ENCODE data around the gene USP34. TPM values are rescaled to one million over a fixed set of nuclear protein-coding genes. Genes with fewer than 3 reads are reported as not detected.
"Not testable (repeated sequence)": the region's sequence is repeated elsewhere in the genome, so short reads cannot be mapped to it uniquely, and the experiment has no call there.

Gene USP34
- total RNA-seq, 1 experiment from 2014 or later: 101 TPM

DNA sequence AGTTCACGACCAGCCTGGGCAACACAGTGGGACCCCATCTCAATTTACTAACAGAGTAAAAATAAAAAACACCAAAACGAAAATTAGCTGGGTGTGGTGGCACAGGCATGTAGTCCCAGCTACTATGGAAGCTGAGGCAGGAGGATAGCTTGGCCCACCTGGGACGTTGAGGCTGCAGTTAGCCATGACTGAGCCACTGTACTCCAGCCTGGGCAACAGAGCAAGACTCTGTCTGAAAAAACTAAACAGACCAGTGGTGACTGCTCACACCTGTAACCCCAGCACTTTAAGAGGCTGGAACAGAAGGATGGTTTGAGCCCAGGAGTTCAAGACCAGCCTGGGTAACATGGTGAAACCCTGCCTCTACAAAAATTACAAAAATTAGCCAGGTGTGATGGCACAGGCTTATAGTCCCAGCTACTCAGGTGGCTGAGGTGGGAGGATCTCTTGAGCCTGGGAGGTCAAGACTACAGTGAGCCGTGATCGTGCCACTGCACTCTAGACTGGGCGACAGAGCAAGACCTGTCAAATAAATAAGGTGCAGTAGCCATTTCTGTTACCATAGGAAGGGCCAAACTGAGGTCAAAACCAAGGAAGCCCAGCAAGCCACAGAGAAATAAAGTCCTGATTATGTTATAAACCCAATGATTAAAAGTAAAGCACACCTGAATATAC, 14.0 kb downstream of the USP34 start:
- Mint-ChIP-seq H3K4me3 (ENCODE audit: unreplicated experiment) (no peak overlapping the region), H3K9me3 (ENCODE audit: unreplicated experiment) (no peaks in the 10 kb centered on the region), H3K27ac (ENCODE audit: low read depth, unreplicated experiment) (no peak overlapping the region), H3K36me3 (ENCODE audit: insufficient read depth, unreplicated experiment) (peaks cover 7% of the 10 kb centered on the region), H3K27me3 (ENCODE audit: insufficient read depth, unreplicated experiment) (no peaks in the 10 kb centered on the region), H3K4me1 (ENCODE audit: insufficient read depth, unreplicated experiment) (peaks cover 13% of the 10 kb centered on the region)
- TF ChIP-seq, protein P1, sequence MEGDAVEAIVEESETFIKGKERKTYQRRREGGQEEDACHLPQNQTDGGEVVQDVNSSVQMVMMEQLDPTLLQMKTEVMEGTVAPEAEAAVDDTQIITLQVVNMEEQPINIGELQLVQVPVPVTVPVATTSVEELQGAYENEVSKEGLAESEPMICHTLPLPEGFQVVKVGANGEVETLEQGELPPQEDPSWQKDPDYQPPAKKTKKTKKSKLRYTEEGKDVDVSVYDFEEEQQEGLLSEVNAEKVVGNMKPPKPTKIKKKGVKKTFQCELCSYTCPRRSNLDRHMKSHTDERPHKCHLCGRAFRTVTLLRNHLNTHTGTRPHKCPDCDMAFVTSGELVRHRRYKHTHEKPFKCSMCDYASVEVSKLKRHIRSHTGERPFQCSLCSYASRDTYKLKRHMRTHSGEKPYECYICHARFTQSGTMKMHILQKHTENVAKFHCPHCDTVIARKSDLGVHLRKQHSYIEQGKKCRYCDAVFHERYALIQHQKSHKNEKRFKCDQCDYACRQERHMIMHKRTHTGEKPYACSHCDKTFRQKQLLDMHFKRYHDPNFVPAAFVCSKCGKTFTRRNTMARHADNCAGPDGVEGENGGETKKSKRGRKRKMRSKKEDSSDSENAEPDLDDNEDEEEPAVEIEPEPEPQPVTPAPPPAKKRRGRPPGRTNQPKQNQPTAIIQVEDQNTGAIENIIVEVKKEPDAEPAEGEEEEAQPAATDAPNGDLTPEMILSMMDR (IDR thresholded peaks at IDR 0.05; ENCODE audit: unreplicated experiment): no peak
- POLR2A ChIA-PET: no interaction called here
- BruUV-seq (replicated peaks): no TSS peak
- no peak for DNase-seq (ENCODE audit: unreplicated experiment)
- CTCF ChIA-PET: no interaction called here
- intact Hi-C loops (cut with micrococcal nuclease): no loop called here

DNA sequence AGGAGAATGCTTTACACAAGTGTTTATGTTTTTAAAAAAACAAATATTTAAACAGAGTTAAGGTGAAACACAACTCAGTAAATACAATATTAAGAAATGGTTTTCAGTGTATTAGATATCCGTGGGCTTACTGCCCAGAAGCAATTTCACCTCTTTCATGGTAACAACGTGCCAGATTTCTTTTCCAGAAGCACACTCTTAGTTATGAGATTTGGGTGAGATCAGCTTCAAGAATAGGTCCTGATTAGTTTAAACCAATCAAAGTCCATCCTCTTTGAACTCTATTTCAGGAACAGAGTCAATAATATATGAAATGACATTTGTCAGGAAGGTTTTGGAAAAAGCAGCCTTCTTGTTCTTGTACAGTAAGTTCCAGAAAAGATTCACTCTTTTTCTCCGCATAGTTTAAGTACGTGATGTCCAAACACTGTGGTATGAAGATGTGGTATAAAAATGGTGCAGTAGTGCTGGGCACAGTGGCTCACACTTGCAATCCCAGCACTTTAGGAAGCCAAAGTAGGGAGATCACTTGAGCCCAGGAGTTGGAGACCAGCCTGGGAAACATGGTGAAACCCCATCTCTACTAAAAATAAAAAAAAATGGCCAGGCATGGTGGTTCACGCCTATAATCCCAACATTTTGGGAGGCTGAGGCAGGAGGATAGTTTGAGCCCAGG, 14.7 kb downstream of the USP34 start:
- no peak overlapping the region for H3K27ac Mint-ChIP-seq (ENCODE audit: low read depth, unreplicated experiment)
- no peak for DNase-seq (ENCODE audit: unreplicated experiment)
- ChIA-PET CTCF (interaction anchor here (0.6 kb wide), 1 partner anchor 710 kb away, joined by 3 read pairs; no protein-coding TSS in a partner anchor), POLR2A (no interaction called here)
- peaks cover 13% of the 10 kb centered on the region for H3K4me1 Mint-ChIP-seq (ENCODE audit: insufficient read depth, unreplicated experiment)
- no peaks in the 10 kb centered on the region for H3K9me3 Mint-ChIP-seq (ENCODE audit: unreplicated experiment)
- peaks cover 11% of the 10 kb centered on the region for H3K36me3 Mint-ChIP-seq (ENCODE audit: insufficient read depth, unreplicated experiment)
- intact Hi-C loops (cut with micrococcal nuclease): no loop called here
- H3K4me3 Mint-ChIP-seq (ENCODE audit: unreplicated experiment): no peak overlapping the region
- TF ChIP-seq, protein P1 (IDR thresholded peaks at IDR 0.05; ENCODE audit: unreplicated experiment): no peak
- no peaks in the 10 kb centered on the region for H3K27me3 Mint-ChIP-seq (ENCODE audit: insufficient read depth, unreplicated experiment)
- no TSS peak for BruUV-seq (replicated peaks)

DNA sequence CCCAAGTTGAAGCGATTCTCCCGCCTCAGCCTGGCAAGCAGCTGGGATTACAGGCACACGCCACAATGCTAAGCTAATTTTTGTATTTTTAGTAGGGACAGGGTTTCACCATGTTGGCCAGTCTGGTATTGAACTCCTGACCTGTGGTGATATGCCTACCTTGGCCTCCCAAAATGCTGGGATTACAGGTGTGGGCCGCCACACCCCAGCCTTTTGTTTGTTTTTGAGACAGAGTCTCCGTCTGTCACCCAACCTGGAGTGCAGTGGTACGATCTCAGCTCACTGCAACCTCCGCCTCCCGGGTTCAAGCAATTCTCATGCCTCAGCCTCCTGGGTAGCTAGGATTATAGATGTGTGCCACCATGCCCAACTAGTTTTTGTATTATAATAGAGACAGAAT, 15.9 kb downstream of the USP34 start:
- intact Hi-C loops (cut with micrococcal nuclease); H3K27me3 Mint-ChIP-seq (ENCODE audit: insufficient read depth, unreplicated experiment); POLR2A ChIA-PET; H3K4me3 Mint-ChIP-seq (ENCODE audit: unreplicated experiment); DNase-seq (ENCODE audit: unreplicated experiment); H3K27ac Mint-ChIP-seq (ENCODE audit: low read depth, unreplicated experiment); BruUV-seq (replicated peaks); H3K9me3 Mint-ChIP-seq (ENCODE audit: unreplicated experiment); H3K4me1 Mint-ChIP-seq (ENCODE audit: insufficient read depth, unreplicated experiment): not testable (repeated sequence)
- peaks cover 14% of the 10 kb centered on the region for H3K36me3 Mint-ChIP-seq (ENCODE audit: insufficient read depth, unreplicated experiment)
- CTCF ChIA-PET: interaction anchor here (0.6 to 0.7 kb wide), 2 partner anchors 36 to 37 kb away, joined by 3 to 4 read pairs; no protein-coding TSS in a partner anchor

DNA sequence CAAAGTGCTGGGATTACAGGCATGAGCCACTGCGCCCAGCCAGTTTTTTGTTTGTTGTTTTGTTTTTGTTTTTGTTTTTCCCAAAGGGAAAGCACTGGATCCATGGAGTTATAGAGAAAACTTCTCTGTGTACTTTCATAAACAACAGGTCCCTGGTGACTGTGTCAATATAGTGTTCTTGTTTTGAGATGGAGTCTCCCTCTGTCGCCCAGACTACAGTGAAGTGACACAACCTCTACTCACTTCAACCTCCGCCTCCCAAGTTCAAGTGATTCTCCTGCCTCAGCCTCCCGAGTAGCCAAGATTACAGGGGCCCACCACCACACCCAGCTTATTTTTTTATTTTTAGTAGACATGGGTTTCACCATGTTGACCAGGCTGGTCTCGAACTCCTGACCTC, 16.5 kb downstream of the USP34 start:
- Mint-ChIP-seq H3K4me3 (ENCODE audit: unreplicated experiment) (no peak overlapping the region), H3K27ac (ENCODE audit: low read depth, unreplicated experiment) (no peak overlapping the region), H3K36me3 (ENCODE audit: insufficient read depth, unreplicated experiment) (peaks cover 14% of the 10 kb centered on the region), H3K9me3 (ENCODE audit: unreplicated experiment) (no peaks in the 10 kb centered on the region), H3K27me3 (ENCODE audit: insufficient read depth, unreplicated experiment) (no peaks in the 10 kb centered on the region), H3K4me1 (ENCODE audit: insufficient read depth, unreplicated experiment) (peaks cover 6% of the 10 kb centered on the region)
- ChIA-PET CTCF (interaction anchor here (0.6 kb wide), 1 partner anchor 276 kb away, joined by 4 read pairs; no protein-coding TSS in a partner anchor), POLR2A (interaction anchor here (0.7 kb wide), 1 partner anchor 27 kb away, joined by 3 read pairs; no protein-coding TSS in a partner anchor)
- TF ChIP-seq, protein P1 (IDR thresholded peaks at IDR 0.05; ENCODE audit: unreplicated experiment): no peak
- no peak for DNase-seq (ENCODE audit: unreplicated experiment)
- no TSS peak for BruUV-seq (replicated peaks)
- intact Hi-C loops (cut with micrococcal nuclease): no loop called here

All from MCF 10A (cell line).